HepG2 (cell line): ENCODE results near the gene C20orf144. TPM values are rescaled to one million over a fixed set of nuclear protein-coding genes. Genes with fewer than 3 reads are reported as not detected.

Source experiments
- FLYWCH1 ChIP-seq: sonication (generic); formaldehyde crosslinking; IDR thresholded peaks from 2 replicates; pipeline ENCODE4 v1.8.1; 2023; ENCODE audit warnings: mild to moderate bottlenecking, missing genetic modification reagents
- GATA4 ChIP-seq: sonication (generic); IDR thresholded peaks from 2 replicates; pipeline ENCODE4 v1.6.1; 2016; ENCODE audit warnings: antibody characterized with exemption, low read depth, borderline replicate concordance
- HOXA9 ChIP-seq: sonication (generic); formaldehyde crosslinking; IDR thresholded peaks from 2 replicates; pipeline ENCODE4 v1.8.1; 2022; ENCODE audit warnings: missing genetic modification reagents, mild to moderate bottlenecking, moderate library complexity, borderline replicate concordance
- JDP2 ChIP-seq: sonication (generic); formaldehyde crosslinking; IDR thresholded peaks from 2 replicates; pipeline ENCODE4 v1.8.1; 2022; ENCODE audit warnings: missing genetic modification reagents, borderline replicate concordance
- KAT8 ChIP-seq: IDR thresholded peaks from 2 replicates; pipeline ENCODE4 v1.6.1; 2016; ENCODE audit warnings: missing genetic modification reagents, missing compliant biosample characterization
- RNF2 ChIP-seq: fragments of 450-650 bp; conservative IDR thresholded peaks from 2 replicates; pipeline ENCODE4 v1.6.1; 2016; ENCODE audit warnings: low read depth
- RXRB ChIP-seq: IDR thresholded peaks from 2 replicates; pipeline ENCODE4 v1.6.1; 2016; ENCODE audit warnings: borderline replicate concordance, missing genetic modification reagents, missing compliant biosample characterization
- SRSF4 ChIP-seq: fragments of 200-400 bp; formaldehyde crosslinking; IDR thresholded peaks from one replicate; pipeline ENCODE4 v1.6.1; 2018; ENCODE audit warnings: mild to moderate bottlenecking, low read depth, low read length, moderate library complexity; ENCODE audit not compliant: poor library complexity, severe bottlenecking
- SRSF9 ChIP-seq: fragments of 200-400 bp; formaldehyde crosslinking; IDR thresholded peaks from 2 replicates; pipeline ENCODE4 v1.6.1; 2018; ENCODE audit warnings: borderline replicate concordance, mild to moderate bottlenecking, low read depth, low read length; ENCODE audit not compliant: insufficient read depth, poor library complexity, severe bottlenecking
- TARDBP ChIP-seq: sonication (generic); formaldehyde crosslinking; IDR thresholded peaks from 2 replicates; pipeline ENCODE4 v1.8.0; 2022; ENCODE audit warnings: mild to moderate bottlenecking, missing genetic modification reagents
- TCF7 ChIP-seq: sonication (generic); IDR thresholded peaks from 2 replicates; pipeline ENCODE4 v1.6.1; 2016; ENCODE audit warnings: antibody characterized with exemption, low read depth
- TRIM24 ChIP-seq: sonication (generic); formaldehyde crosslinking; IDR thresholded peaks from 2 replicates; pipeline ENCODE4 v1.8.0; 2022; ENCODE audit warnings: mild to moderate bottlenecking, missing genetic modification reagents
- TSC22D2 ChIP-seq: sonication (generic); formaldehyde crosslinking; IDR thresholded peaks from 2 replicates; pipeline ENCODE4 v1.5.1; 2020; ENCODE audit warnings: missing genetic modification reagents, mild to moderate bottlenecking, borderline replicate concordance
- ZBTB20 ChIP-seq: sonication (generic); formaldehyde crosslinking; IDR thresholded peaks from 2 replicates; pipeline ENCODE4 v1.8.1; 2023; ENCODE audit warnings: missing genetic modification reagents, low read depth, mild to moderate bottlenecking, borderline replicate concordance
- ZFP90 ChIP-seq: sonication (generic); formaldehyde crosslinking; IDR thresholded peaks from 2 replicates; pipeline ENCODE4 v1.8.0; 2022; ENCODE audit warnings: missing genetic modification reagents, mild to moderate bottlenecking, inconsistent platforms, borderline replicate concordance
- ZNF253 ChIP-seq: sonication (generic); formaldehyde crosslinking; IDR thresholded peaks from 2 replicates; pipeline ENCODE4 v1.8.0; 2022; ENCODE audit warnings: mild to moderate bottlenecking, missing genetic modification reagents, borderline replicate concordance
- ZNF256 ChIP-seq: sonication (generic); formaldehyde crosslinking; conservative IDR thresholded peaks from 2 replicates; pipeline ENCODE4 v1.4.0; 2020; ENCODE audit warnings: missing genetic modification reagents
- ZNF282 ChIP-seq: fragments of 450-650 bp; IDR thresholded peaks from 2 replicates; pipeline ENCODE4 v1.6.1; 2018; ENCODE audit not compliant: partially characterized antibody
- ZNF337 ChIP-seq: sonication (generic); formaldehyde crosslinking; IDR thresholded peaks from 2 replicates; pipeline ENCODE4 v1.5.1; 2020; ENCODE audit warnings: missing genetic modification reagents, low read depth, mild to moderate bottlenecking, borderline replicate concordance
- polyA plus RNA-seq, 8 experiments: library from polyadenylated mRNA; depleted of rRNA in 3 of 8; stranded (reverse) in 7 of 8; unstranded in 1 of 8; fragments of >200 nt; fragmentation: Illumina TruSeq in 4 of 8; extraction: Trizol in 4 of 8; gene quantifications; 2 replicates each; pipeline versions ENCODE4 v1.2.1 to v1.2.3, GENCODE V29; 2011 to 2016; ENCODE audit warnings: low read depth in 4 of 8, missing spikeins in 1 of 8, mixed read lengths in 1 of 8; ENCODE audit not compliant: insufficient read depth in 1 of 8
- total RNA-seq, 5 experiments: library from RNA; depleted of rRNA; stranded (reverse); fragments of >200 nt; fragmentation: Illumina TruSeq; extraction: Trizol; gene quantifications; 2 replicates each; pipeline ENCODE4 v1.2.3, GENCODE V29; 2016; ENCODE audit warnings: low read depth in 1 of 5
- TF ChIP-seq, protein P1 (sequence below): IDR thresholded peaks from 2 replicates; pipeline ENCODE4 v1.4.0; 2020; ENCODE audit warnings: mild to moderate bottlenecking, missing genetic modification reagents
- TF ChIP-seq, protein P2 (sequence below): sonication (generic); formaldehyde crosslinking; IDR thresholded peaks from 2 replicates; pipeline ENCODE4 v1.8.0; 2022; ENCODE audit warnings: missing genetic modification reagents, mild to moderate bottlenecking, inconsistent platforms, borderline replicate concordance
- TF ChIP-seq, protein P3 (sequence below): sonication (generic); formaldehyde crosslinking; IDR thresholded peaks from 2 replicates; pipeline ENCODE4 v1.8.1; 2023; ENCODE audit warnings: missing genetic modification reagents, inconsistent platforms, borderline replicate concordance

Gene C20orf144
- total and polyA plus RNA-seq, 2 of the 13 experiments (the other 11 are each of a cell fraction or from before 2014, with no cell fraction given) = 0.09 to 0.16 TPM

DNA sequence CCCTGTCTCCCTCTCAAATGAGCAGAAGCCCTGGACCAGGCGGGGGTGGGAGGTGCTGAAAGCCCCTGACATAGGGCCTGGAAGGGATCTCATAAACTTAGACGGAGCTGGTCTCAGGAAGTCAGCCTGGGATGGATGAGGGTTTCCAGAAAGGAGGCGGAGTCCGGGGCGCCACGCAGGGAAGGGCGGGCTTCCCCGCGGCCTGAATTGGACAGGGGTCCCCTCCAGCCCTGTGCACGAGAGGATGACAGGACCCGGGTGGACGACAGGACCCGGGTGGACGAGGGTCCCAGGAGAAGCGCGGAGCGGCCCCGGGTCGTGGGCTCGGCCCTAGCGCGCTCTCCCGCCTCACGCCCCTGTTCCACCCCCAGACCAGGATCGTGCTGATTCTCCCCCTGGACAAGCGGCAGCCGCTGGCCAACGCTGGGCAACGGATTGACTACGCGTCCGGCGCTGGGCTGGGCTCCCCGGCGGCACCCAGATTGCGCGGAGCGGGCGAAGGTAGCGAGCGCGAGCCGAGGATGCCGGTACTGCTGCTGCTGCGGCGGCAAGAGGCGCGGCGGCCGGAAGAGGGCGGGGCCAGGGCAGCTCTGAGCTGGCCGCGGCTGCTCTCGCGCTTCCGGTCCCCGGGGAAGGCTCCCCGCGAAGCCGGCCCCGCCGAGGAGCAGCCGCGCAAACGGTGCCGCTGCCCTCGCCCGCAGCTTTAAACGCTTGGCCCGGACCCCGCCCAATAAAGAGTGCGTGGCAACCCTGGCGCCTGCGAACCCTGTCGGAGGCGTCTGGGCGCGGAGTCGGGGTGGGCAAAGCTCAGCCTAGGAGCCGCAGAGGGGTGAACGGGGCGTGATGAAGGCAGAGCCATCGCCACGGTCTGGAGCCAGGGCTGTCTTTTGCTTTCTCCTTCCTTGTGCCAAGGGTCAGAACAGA is 1.3 kb downstream of the C20orf144 start (continued):
- TF ChIP-seq, protein P1, sequence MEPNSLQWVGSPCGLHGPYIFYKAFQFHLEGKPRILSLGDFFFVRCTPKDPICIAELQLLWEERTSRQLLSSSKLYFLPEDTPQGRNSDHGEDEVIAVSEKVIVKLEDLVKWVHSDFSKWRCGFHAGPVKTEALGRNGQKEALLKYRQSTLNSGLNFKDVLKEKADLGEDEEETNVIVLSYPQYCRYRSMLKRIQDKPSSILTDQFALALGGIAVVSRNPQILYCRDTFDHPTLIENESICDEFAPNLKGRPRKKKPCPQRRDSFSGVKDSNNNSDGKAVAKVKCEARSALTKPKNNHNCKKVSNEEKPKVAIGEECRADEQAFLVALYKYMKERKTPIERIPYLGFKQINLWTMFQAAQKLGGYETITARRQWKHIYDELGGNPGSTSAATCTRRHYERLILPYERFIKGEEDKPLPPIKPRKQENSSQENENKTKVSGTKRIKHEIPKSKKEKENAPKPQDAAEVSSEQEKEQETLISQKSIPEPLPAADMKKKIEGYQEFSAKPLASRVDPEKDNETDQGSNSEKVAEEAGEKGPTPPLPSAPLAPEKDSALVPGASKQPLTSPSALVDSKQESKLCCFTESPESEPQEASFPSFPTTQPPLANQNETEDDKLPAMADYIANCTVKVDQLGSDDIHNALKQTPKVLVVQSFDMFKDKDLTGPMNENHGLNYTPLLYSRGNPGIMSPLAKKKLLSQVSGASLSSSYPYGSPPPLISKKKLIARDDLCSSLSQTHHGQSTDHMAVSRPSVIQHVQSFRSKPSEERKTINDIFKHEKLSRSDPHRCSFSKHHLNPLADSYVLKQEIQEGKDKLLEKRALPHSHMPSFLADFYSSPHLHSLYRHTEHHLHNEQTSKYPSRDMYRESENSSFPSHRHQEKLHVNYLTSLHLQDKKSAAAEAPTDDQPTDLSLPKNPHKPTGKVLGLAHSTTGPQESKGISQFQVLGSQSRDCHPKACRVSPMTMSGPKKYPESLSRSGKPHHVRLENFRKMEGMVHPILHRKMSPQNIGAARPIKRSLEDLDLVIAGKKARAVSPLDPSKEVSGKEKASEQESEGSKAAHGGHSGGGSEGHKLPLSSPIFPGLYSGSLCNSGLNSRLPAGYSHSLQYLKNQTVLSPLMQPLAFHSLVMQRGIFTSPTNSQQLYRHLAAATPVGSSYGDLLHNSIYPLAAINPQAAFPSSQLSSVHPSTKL (CRISPR knock-in tag) = peak; percentile 59
- TF ChIP-seq RNF2 = peak; percentile 45; the same call in 1 of the 2 replicates
- TF ChIP-seq ZFP90 = peak; percentile 92
- peak; percentile 78; the same call in 1 of the 2 replicates for TF ChIP-seq ZNF253
- TF ChIP-seq SRSF4 = no peak
- no peak for TF ChIP-seq JDP2 (CRISPR knock-in tag)
- peak; percentile 23; the same call in 1 of the 2 replicates for TF ChIP-seq TRIM24 (CRISPR knock-in tag)
- TF ChIP-seq FLYWCH1 (CRISPR knock-in tag) = peak; percentile 91
- peak; percentile 93 for TF ChIP-seq KAT8
- TF ChIP-seq HOXA9 (CRISPR knock-in tag) = peak; percentile 82; the same call in 1 of the 2 replicates
- TF ChIP-seq ZBTB20 (CRISPR knock-in tag) = peak; percentile 80
- TF ChIP-seq TARDBP (CRISPR knock-in tag) = peak; percentile 94
- TF ChIP-seq ZNF337 = peak; percentile 93
- TF ChIP-seq, protein P2, sequence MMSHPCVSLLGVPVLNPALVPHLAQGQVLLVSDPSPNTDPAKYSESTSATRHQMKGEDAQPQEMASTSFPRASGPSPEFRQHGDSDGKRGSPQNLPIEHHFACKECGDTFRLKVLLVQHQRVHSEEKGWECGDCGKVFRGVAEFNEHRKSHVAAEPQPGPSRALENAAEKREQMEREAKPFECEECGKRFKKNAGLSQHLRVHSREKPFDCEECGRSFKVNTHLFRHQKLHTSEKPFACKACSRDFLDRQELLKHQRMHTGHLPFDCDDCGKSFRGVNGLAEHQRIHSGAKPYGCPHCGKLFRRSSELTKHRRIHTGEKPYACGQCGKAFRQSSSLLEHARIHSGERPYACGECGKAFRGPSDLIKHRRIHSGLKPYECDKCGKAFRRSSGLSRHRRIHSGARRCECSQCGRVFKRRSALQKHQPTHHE (CRISPR knock-in tag) = peak; percentile 81; the same call in 1 of the 2 replicates
- peak; percentile 72; the same call in 1 of the 2 replicates for TF ChIP-seq ZNF256 (CRISPR knock-in tag)
- TF ChIP-seq TCF7 = no peak
- TF ChIP-seq RXRB (CRISPR knock-in tag) = no peak
- no peak for TF ChIP-seq ZNF282
- TF ChIP-seq GATA4 = peak; percentile 78; the same call in 1 of the 2 replicates
- TF ChIP-seq, protein P3, sequence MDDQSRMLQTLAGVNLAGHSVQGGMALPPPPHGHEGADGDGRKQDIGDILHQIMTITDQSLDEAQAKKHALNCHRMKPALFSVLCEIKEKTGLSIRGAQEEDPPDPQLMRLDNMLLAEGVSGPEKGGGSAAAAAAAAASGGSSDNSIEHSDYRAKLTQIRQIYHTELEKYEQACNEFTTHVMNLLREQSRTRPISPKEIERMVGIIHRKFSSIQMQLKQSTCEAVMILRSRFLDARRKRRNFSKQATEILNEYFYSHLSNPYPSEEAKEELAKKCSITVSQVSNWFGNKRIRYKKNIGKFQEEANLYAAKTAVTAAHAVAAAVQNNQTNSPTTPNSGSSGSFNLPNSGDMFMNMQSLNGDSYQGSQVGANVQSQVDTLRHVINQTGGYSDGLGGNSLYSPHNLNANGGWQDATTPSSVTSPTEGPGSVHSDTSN (CRISPR knock-in tag) = no peak
- peak; percentile 94 for TF ChIP-seq TSC22D2
- no peak for TF ChIP-seq SRSF9
